Measurements from ENCODE around the gene RORB.

- no peak for TF ChIP-seq EZH2 (IDR thresholded peaks at IDR 0.05; ENCODE audit: insufficient read depth, low read length)
- no peak for TF ChIP-seq CTCF (IDR thresholded peaks at IDR 0.05; ENCODE audit: insufficient read depth, low read depth, low read length)
These were observed 46.0 kb downstream of the RORB start for GRCh38 chr9:74543145-74543544.

All from astrocyte (in vitro differentiated cells and primary cell).